Heart right ventricle (tissue), 16 donors: ENCODE data around the gene RBM20. TPM values are rescaled to one million over a fixed set of nuclear protein-coding genes. Genes with fewer than 3 reads are reported as not detected.
A peak's percentile ranks its signal among the peaks of the same experiment; 100 is the strongest.

Source experiments
- ATAC-seq, 8 donors: fragments of 200-7000 bp; cut with Tn5 transposase; one replicate each; pipeline ENCODE4 v1.9.1; 2020; ENCODE audit warnings: mild to moderate bottlenecking in 8 of 8, moderate library complexity in 8 of 8, moderate number of reproducible peaks in 1 of 8
- DNase-seq, 2 donors: peaks; one replicate each; pipeline ENCODE4 v3.0.0-alpha.2; 2020
- H3K27ac ChIP-seq, 10 donors: fragments of 200-600 bp; sonication (generic) in 2 of 10; one replicate each; pipeline versions ENCODE4 v1.5.0 to v1.8.0; 2020 to 2022; ENCODE audit warnings: mild to moderate bottlenecking in 3 of 10
- H3K27me3 ChIP-seq, 7 donors: fragments of 200-600 bp; one replicate each; pipeline ENCODE4 v1.8.0; 2021 to 2022; ENCODE audit warnings: mild to moderate bottlenecking in 2 of 7
- H3K36me3 ChIP-seq, 9 donors: fragments of 200-600 bp; sonication (generic) in 1 of 9; one replicate each; pipeline versions ENCODE4 v1.5.0 to v1.8.0; 2020 to 2022; ENCODE audit warnings: mild to moderate bottlenecking in 2 of 9
- H3K4me1 ChIP-seq, 9 donors: fragments of 200-600 bp; sonication (generic) in 1 of 9; one replicate each; pipeline versions ENCODE4 v1.5.0 to v1.8.0; 2020 to 2022; ENCODE audit warnings: mild to moderate bottlenecking in 4 of 9
- H3K4me3 ChIP-seq, 10 donors: fragments of 200-600 bp; sonication (generic) in 2 of 10; one replicate each; pipeline versions ENCODE4 v1.5.0 to v1.8.0; 2020 to 2022; ENCODE audit warnings: mild to moderate bottlenecking in 7 of 10, moderate library complexity in 2 of 10
- H3K9me3 ChIP-seq, 11 donors: fragments of 200-600 bp in 10 of 11; sonication (generic) in 2 of 11; one replicate each; pipeline versions ENCODE4 v1.5.0 to v1.8.0; 2013 to 2022; ENCODE audit warnings: mild to moderate bottlenecking in 2 of 11, control low read depth in 1 of 11, moderate library complexity in 1 of 11
- WGBS, 2 donors: extraction: QIAGEN DNeasy Blood & Tissue Kit; methylation state at CpG; one replicate each; pipeline ENCODE4 v1.1.7; 2013; ENCODE audit warnings: inconsistent platforms in 1 of 2; 5-methylcytosine and 5-hydroxymethylcytosine counted together
- intact Hi-C, 10 donors: fragments of 100-400 bp; cut with DNase I; formaldehyde crosslinking; loops; one replicate each; pipeline versions ENCODE4 v1.11.1 to v1.14.2; 2022
- polyA plus RNA-seq, 2 donors: library from polyadenylated mRNA; stranded (reverse); fragments of 200-250 nt; gene quantifications; one replicate each; pipeline ENCODE4 v1.2.3, GENCODE V29; 2013
- total RNA-seq, 10 donors: library from RNA; stranded (reverse); fragmentation: NEBNext Ultra II Directional in 3 of 10; extraction: Animal tissue kit (Norgen Biotek cat#: 25700) in 3 of 10; gene quantifications; one replicate each; pipeline versions ENCODE4 v1.2.1 to v1.2.4, GENCODE V29; 2021 to 2023
- TF ChIP-seq, protein P1 (sequence below), 9 donors: fragments of 200-600 bp; sonication (generic) in 2 of 9; IDR thresholded peaks; one replicate each; pipeline versions ENCODE4 v1.5.0 to v1.8.0; 2021 to 2022; ENCODE audit warnings: antibody characterized with exemption in 9 of 9, mild to moderate bottlenecking in 5 of 9, moderate library complexity in 1 of 9
- donor health status: Arrhythmogenic right ventricular cardiomyopathy.
- donor health status: ischemic (EF 13 %, LVEDD 7.1; RV severe dilation, severe dysfunction).
- donor health status: healthy with polysubstance abuse.
- donor health status: DM: no; HTN: yes; CAD: no.
- donor health status: DM: no; HTN: no; CAD: no.
- donor health status: ischemic (EF 25% LVEDD 6.9; RV normal size, moderate dysfunction).
- donor health status: ischemic (EF 25% LVEDD 5.7; RV mildly dilated, moderate dysfunction).
- donor health status: healthy.
- donor health status: DM: yes; HTN: yes; CAD: no.
- donor health status: Ischemic cardiomyopathy.
- donor health status: ischemic (EF 35%, LVEDD 5.7; RV mildly dilated, moderate dysfunction).
- donor health status: nonischemic (EF 11% LVEDD 7.7; RV severe dilation, severe dysfunction).
- donor health status: DM: yes; HTN: yes; CAD: no.
- donor health status: PGD.
- donor health status: ischemic (EF 29% LVEDD 5.4; RV normal size, mild dysfunction).
- donor health status: nonischemic (EF 23%, LVEDD 6.1; RV moderate dilation, normal function).

RBM20 gene
- total and polyA plus RNA-seq, 12 donors = 10.1 to 186 (median 134) TPM

DNA sequence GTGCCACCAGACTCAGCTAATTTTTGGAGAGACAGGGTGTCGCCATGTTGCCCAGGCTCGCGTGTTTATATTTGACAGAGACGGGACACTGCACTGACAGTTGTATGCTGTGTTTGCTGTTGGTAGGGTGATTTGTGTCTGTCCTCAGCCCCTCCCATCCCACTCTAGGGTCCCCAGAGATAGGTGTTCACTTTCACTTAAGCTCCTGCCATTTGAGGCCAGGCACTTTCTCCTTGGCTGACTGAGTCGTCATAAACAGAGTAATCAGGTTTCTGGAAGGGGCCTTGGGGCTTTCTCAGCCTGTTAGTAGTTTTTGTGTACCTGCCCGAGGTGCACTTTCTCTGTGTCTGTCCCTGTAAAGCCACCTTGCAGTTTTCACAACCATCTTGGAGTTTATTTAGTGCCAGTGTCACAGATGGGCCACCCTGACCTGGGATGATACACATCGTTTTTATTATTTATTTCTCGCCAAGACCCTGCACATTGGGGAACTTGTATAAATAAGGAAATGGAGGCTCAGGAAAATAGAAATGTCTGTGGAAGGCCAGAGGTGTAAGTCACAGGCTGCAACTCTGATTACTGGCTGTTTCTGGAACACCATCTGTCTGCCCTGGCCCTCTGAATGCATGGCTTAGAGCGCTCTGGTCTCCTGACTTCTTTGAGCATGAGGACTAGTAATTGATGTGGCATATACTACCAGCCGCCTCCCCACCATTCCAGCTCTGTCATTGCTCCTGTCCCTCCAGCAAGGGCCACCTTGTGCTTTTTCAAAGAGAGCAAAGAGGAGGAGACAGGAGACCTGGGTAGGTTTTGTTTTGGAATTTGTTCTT is 145.7 kb downstream of the RBM20 start:
- 58 to 78% methylated on average over 10 of the region's 10 CpGs for WGBS, 2 donors
- H3K27ac ChIP-seq = peak overlapping the region in 6 of 10 donors; percentile 20 to 61 (median 53)
- H3K4me1 ChIP-seq = peaks cover 5 to 99% (median 47%) of the 10 kb centered on the region in 9 donors
- intact Hi-C loops = no loop called here
- no peak overlapping the region for H3K4me3 ChIP-seq
- H3K36me3 ChIP-seq = peaks cover 0 to 23% (median 0%) of the 10 kb centered on the region in 9 donors
- ATAC-seq (no peak), DNase-seq (no peak)
- TF ChIP-seq, protein P1, sequence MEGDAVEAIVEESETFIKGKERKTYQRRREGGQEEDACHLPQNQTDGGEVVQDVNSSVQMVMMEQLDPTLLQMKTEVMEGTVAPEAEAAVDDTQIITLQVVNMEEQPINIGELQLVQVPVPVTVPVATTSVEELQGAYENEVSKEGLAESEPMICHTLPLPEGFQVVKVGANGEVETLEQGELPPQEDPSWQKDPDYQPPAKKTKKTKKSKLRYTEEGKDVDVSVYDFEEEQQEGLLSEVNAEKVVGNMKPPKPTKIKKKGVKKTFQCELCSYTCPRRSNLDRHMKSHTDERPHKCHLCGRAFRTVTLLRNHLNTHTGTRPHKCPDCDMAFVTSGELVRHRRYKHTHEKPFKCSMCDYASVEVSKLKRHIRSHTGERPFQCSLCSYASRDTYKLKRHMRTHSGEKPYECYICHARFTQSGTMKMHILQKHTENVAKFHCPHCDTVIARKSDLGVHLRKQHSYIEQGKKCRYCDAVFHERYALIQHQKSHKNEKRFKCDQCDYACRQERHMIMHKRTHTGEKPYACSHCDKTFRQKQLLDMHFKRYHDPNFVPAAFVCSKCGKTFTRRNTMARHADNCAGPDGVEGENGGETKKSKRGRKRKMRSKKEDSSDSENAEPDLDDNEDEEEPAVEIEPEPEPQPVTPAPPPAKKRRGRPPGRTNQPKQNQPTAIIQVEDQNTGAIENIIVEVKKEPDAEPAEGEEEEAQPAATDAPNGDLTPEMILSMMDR (IDR thresholded peaks at IDR 0.05) = no peak
- H3K9me3 ChIP-seq = no peaks in the 10 kb centered on the region
- H3K27me3 ChIP-seq = no peaks in the 10 kb centered on the region

DNA sequence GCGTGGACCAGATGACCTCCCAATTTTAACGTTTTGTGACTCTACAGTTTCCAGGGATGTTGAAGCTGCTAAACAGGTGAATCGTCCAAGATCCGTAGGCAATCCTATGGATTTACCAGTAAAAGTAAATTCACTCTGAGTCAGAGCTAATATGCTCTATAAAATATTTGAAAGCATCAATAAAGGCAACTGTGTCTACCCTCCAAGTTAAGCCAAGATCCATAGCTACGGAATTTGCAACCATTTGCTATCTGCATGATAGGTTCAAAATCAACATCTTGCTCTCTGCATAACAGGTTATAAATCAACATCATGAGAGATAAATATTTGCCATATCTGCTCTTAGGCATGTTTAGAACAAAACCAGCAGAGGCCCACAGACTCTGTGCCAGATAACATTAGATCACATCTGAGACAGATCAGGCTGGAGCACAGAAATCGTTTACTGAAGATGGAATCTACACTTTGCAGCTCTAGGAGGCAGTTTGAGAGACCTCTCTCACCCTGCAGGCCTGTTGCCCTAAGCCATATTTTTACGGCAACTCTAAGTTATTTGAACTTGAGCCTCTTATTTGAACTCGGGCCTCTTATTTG is 146.9 kb downstream of the RBM20 start:
- TF ChIP-seq, protein P1 (IDR thresholded peaks at IDR 0.05) = no peak
- Histone ChIP-seq H3K4me1 (peaks cover 8 to 99% (median 40%) of the 10 kb centered on the region in 9 donors), H3K4me3 (no peak overlapping the region), H3K9me3 (no peaks in the 10 kb centered on the region), H3K27ac (peak overlapping the region in 4 of 10 donors; percentile 13 to 49 (median 36)), H3K36me3 (peaks cover 0 to 17% (median 0%) of the 10 kb centered on the region in 9 donors), H3K27me3 (no peaks in the 10 kb centered on the region)
- intact Hi-C loops = no loop called here
- ATAC-seq = no peak
- no peak for DNase-seq
- 64 to 71% methylated on average over 8 of the region's 8 CpGs for WGBS, 2 donors

DNA sequence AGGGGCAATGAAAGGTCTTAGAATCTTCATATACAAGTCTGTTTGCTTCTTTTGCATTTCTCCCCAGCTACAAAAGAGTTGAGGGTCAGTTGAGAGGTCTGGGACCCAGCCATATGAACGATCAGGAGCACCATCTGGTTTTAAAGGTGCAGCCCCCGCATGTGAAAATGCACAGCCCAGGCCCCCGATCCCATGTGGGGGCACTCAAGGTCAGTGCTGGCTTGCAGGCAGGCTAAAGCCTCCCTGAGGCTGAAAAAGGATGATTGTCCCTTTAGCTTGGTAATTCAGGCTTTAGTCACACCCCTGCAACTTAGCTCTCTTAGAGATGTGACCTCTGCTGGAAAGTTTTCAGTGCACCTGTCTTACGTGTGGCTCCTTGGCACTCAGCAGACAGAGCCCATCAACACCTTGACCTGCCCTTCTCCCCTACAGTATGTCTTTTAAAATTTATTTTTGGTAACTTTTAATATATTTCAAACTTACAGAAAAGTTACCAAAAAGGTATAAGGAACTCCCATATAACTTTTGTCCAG is 147.5 kb downstream of the RBM20 start:
- 40 to 51% methylated on average over 4 of the region's 4 CpGs for WGBS, 2 donors
- ATAC-seq (no peak), DNase-seq (no peak)
- Histone ChIP-seq H3K4me3 (no peak overlapping the region), H3K9me3 (no peaks in the 10 kb centered on the region), H3K4me1 (peaks cover 8 to 96% (median 39%) of the 10 kb centered on the region in 9 donors), H3K36me3 (peaks cover 0 to 13% (median 0%) of the 10 kb centered on the region in 9 donors), H3K27ac (peak overlapping the region in 5 of 10 donors; percentile 13 to 49 (median 36)), H3K27me3 (no peaks in the 10 kb centered on the region)
- intact Hi-C loops = no loop called here
- TF ChIP-seq, protein P1 (IDR thresholded peaks at IDR 0.05) = no peak

DNA sequence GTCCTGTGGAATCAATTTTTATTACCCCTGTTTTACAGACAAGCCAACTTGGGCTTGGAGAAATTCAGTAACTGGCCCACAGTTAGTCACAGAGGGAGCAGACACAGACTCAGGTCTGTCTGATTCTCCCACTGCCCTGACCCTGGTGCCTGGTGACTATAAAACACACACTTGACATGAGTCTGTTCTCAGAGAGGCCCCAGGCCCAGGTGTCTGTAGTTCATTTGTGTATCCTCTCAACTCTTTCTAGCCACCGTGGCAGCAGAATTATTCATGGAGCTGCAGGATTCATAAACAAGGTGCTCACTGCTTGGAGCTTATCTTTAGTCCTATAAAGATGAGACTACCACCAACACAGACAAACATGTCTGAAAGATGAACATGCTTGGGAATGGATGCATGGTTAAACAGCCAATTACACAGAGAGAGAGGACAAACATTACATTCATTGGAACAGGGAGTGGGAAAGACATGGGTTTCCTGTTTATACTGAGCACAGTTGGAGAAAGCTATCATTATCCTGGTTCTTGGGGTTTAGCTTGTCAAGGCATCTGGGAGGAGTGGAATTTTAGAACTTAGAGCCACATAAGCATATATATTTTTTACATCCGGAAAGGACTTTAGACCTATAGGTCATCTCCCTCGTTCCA is 148.5 kb downstream of the RBM20 start:
- ATAC-seq (no peak), DNase-seq (no peak)
- WGBS, 2 donors = 66 to 71% methylated on average over 3 of the region's 3 CpGs
- peaks cover 8 to 91% (median 37%) of the 10 kb centered on the region in 9 donors for H3K4me1 ChIP-seq
- H3K27me3 ChIP-seq = no peaks in the 10 kb centered on the region
- TF ChIP-seq, protein P1 (IDR thresholded peaks at IDR 0.05) = no peak
- intact Hi-C loops = no loop called here
- peaks cover 0 to 21% (median 0%) of the 10 kb centered on the region in 9 donors for H3K36me3 ChIP-seq
- H3K27ac ChIP-seq = peak overlapping the region in 7 of 10 donors; percentile 31 to 76 (median 71)
- no peaks in the 10 kb centered on the region for H3K9me3 ChIP-seq
- no peak overlapping the region for H3K4me3 ChIP-seq
